Astrocyte of the spinal cord (primary cell): ENCODE measurements around the gene LTF.

Experiments
- DNase-seq: peaks from one replicate; pipeline ENCODE4 v3.0.0; 2011; ENCODE audit warnings: low read depth, low spot score
- H3K4me3 ChIP-seq: 2 replicates; pipeline ENCODE4 v1.5.1; 2011; ENCODE audit warnings: low read depth, mild to moderate bottlenecking, low read length, moderate library complexity
- CTCF ChIP-seq: IDR thresholded peaks from 2 replicates; pipeline ENCODE4 v1.5.1; 2012; ENCODE audit warnings: low read depth, mild to moderate bottlenecking, low read length, inconsistent platforms
- in situ Hi-C: cut with HindIII; loops from 2 replicates; pipeline ENCODE4 v1.10.0; 2017; ENCODE audit warnings: low sequenced_read_pairs

Gene LTF

GRCh38 chr3:46413951-46414350, 50.8 kb downstream of the LTF start:
- no peak for DNase-seq
- no peak for TF ChIP-seq CTCF
- in situ Hi-C loops = no loop called here
- H3K4me3 ChIP-seq = no peak overlapping the region

- no peak overlapping the region for H3K4me3 ChIP-seq
- DNase-seq = no peak
- in situ Hi-C loops = no loop called here
- TF ChIP-seq CTCF = no peak
Observed at GRCh38 chr3:46412786-46413298, 51.9 kb downstream of the LTF start.

GRCh38 chr3:46411271-46411670, 53.4 kb downstream of the LTF start:
- DNase-seq = no peak
- in situ Hi-C loops = no loop called here
- TF ChIP-seq CTCF = no peak
- H3K4me3 ChIP-seq = no peak overlapping the region

GRCh38 chr3:46410669-46411068, 54.0 kb downstream of the LTF start:
- no peak for DNase-seq
- TF ChIP-seq CTCF = no peak
- no peak overlapping the region for H3K4me3 ChIP-seq
- in situ Hi-C loops = no loop called here

GRCh38 chr3:46409739-46410489, 54.8 kb downstream of the LTF start:
- in situ Hi-C loops = no loop called here
- DNase-seq = no peak
- TF ChIP-seq CTCF = no peak
- H3K4me3 ChIP-seq = no peak overlapping the region

GRCh38 chr3:46408853-46409252, 55.9 kb downstream of the LTF start:
- no peak overlapping the region for H3K4me3 ChIP-seq
- in situ Hi-C loops = no loop called here
- no peak for TF ChIP-seq CTCF
- no peak for DNase-seq
